GM19238 (cell line): ENCODE data around the gene SDCCAG8.

Source experiments
- DNase-seq: peaks from one replicate; pipeline ENCODE4 v3.0.0; 2011; ENCODE audit warnings: low spot score; ENCODE audit not compliant: insufficient read length

Gene SDCCAG8

DNA sequence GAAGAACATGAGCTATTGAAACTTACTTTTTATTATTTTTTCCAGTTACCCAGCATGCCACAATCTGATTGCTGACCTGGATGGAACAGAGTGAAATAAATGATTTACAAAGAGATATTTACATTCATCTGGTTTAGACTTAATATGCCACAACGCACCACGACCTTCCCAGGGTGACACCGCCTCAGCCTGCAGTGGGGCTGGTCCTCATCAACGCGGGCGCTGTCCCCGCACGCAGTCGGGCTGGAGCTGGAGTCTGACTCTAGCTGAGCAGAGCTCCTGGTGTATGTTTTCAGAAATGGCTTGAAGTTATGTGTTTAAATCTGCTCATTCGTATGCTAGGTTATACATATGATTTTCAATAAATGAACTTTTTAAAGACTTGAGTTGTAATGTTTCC is 243.9 kb downstream of the SDCCAG8 start:
- DNase-seq = no peak

DNA sequence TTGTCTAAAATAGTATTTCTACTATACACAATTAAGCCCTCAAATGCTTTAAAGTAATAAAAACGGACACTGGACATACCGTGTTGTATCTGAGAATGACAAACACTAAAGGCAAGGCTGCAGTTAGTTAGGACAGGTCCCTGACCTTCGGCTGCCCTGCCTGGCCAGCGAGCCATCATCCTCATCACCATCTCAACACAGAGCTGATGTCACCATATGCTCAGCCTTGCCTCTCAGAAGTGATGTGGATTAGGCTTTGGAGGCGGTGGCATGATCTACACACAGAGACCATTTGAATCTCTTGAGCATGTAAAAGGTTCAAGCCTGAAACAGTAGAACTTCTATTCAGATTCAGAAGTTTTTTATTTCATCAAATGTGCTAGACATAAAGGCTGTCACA is 244.7 kb downstream of the SDCCAG8 start:
- DNase-seq = no peak

GRCh38 chr1:243501002-243501401 is 245.2 kb downstream of the SDCCAG8 start:
- DNase-seq = no peak

- no peak for DNase-seq
These were observed 247.3 kb downstream of the SDCCAG8 start for GRCh38 chr1:243503155-243503554.

DNA sequence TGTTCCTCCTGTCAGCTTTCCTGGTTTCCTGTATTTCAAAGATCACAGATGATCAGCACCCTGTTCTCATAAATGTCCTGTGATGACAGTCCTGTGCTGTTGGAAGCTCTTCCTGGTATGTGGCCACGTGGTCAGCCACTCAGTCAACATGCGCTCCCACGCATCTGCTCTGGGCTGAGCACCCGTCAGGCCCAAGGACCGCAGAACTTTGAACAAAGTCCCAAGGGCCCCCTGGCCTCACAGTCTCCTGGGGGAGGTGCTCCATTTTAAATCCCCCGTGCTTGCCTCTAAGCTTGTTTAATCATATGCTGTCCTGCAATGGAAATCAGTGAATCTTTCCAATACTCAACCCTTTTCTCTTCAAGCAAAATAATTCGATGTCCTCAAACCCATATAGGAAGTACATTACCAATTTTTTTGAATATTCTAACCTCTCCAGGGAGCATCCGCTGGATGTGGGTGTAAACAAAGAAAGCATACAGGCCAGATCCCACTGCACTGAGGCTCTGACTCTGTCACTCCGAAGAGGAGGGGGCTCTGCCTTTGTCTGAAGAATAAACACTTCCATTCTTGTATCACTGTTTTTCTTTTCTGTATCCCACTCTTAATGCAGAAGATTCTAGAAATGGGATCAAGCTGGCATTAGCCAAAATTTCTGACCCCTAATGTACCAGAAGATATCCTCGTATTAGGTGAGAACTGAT is 250.3 kb downstream of the SDCCAG8 start:
- DNase-seq = no peak

DNA sequence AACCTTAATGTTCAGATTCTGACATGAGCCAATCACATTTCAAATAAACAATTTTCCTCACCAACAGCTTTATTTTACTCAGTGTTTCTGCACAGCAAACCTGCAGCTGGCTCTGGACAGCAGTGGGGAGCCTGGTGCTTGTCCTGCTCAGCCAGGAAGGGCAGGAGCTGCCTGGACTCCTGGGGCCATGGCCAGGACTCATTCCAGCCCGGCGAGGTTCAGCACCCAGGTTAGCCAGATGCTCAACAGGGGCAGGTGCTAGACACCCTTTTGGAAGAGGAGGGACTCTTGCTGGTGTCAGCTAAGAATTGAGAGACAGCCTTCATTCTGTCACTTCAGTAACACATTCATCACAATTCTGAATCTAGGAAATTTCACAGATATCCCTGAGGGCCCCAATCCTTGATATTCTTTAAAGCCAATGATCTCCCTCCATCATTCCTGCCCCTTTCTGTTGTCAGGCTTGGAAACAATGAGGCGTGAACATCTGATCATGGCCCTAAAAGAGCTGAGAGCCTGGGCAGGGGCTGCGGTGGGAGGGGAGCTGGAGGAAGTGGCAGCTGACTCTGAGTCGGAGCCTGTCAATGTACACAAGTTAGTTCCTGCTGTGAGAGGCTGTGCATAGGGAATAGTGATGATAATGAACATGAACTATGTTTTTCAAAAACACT is 251.3 kb downstream of the SDCCAG8 start:
- no peak for DNase-seq

DNA sequence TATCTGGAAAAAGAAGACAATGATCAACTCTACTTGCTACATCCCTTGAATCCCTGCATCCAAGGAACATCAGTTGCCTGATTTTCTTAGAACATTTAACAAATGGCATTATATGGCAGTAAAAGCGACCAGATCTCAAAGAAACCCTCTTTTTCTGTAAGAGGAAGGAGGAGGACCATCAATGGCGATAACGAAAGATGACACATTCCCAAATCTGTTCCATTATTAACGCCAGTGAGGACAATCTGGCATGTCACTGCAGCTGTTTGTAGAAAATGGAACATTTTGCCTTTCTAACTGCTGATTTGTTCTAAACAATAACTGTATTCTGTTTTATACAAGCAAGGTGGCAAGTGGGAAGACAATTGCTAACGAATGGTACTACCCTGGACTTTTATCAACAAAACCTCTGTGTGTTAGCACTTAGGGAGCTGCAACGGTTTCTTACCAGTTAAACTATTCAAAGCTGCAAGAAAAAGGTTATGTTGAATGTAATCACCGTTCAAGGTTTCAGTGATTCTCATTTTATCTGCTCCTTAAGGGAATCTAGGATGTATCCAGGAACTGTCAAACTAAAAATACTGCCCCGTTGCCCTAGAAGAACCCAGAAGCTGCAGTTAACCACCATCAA is 251.9 kb downstream of the SDCCAG8 start:
- DNase-seq = no peak

DNA sequence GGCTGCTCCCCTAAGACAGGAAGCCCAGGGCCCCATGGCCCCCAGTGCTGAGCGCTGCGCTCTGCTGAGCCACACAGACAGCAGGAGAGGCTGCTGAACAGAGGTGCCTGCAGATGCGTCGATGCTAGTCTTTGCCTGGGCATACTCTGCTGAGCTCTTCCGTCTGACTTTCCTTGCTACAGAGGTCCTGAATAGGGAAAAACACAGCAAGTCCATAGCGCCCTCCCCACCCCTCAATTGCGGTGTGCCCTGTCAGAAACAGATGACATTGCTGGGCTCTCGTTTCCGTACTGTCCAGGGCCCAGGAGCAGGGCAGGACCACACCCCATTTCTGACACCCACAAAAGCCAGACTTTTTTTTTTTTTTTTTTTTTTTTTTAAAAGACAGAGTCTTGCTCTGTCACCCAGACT is 252.5 kb downstream of the SDCCAG8 start:
- no peak for DNase-seq

DNA sequence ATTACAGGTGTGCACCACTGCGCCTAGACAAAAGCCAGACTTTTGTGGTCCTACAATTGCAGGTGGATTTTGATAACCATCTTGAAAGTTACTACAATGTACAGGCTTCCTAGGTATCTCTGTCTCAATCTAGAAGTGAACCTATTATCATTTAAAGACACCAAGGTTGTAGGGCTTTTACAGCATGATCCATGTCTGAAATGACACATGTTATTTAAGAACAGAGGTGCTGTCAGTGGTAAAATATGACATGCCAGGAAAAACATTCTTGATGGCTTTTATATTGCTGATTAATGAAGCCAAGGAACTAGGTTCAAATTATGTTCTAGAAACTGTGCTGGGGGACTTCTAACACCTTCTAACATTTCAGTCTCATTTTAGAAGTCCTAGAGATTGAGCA is 253.1 kb downstream of the SDCCAG8 start:
- DNase-seq = no peak

DNA sequence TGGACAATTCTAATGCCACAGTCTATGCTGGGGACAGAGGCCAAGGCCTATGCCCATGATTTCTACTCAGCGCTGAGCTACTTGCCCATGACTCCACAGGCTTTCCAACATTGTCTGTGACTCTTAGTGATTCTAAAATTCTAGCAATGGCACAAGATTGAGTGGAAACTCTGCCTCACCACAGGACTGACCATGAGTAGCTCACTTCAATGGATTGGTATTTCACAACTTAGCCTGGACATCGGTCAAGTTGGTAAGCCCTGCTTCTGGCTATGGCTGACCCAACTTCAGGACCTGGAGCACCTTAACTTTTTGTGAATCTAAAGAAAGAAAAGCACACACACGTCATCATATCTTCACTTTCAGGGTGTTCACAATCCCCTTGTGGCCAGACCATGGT is 255.1 kb downstream of the SDCCAG8 start:
- DNase-seq = no peak

DNA sequence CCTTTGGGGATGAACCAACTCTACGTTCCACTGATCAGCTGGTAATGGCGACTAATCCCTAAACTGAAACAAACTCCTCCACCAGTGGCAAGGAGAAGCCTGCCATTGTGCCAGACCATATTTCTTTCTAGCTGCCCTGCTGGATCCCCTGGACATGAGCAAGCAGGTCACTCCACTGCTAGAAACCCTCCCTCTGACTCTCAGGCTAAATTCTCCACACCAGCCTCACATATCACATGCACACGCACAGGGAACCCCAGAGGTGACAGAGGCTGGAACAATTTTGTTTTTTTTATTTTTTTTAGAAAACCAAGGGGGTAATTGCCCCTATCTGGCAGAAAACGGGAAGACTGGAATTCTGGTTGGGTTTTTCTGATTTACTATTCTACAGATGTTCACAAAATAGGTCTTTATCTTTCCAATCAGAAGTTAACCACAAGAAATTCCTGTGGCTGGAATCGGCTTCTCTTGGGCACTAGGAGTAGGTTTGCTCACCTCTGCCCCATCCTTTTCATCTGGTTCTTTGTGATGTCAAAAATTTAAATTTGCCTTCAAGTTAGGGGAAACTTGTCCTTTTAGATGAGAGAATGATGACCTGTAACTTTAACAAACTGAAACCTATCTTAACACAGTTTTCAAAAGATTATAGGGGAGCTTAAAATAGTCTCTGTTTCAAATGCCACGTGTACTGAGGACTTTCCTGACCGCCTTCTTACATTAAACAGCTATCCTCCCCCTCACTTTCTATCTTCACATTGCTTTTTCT is 258.1 kb downstream of the SDCCAG8 start:
- DNase-seq = no peak

DNA sequence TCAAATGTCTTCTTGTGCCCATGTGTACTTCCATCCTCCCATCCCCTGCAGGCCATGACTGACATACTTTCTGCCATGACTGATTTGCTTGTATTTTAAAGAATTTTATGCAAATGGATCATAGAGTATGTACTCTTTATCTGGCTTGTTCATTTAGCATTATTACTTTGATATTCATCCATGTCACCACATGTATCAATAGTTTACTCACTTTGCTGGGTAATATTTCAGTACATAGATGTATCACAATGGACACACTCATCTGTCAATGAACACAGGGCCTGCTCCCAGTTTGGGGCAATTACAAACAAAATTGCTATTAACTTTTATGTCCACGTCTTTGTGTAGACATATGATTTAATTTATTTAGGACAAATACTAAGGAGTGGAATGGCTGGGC is 259.1 kb downstream of the SDCCAG8 start:
- no peak for DNase-seq

DNA sequence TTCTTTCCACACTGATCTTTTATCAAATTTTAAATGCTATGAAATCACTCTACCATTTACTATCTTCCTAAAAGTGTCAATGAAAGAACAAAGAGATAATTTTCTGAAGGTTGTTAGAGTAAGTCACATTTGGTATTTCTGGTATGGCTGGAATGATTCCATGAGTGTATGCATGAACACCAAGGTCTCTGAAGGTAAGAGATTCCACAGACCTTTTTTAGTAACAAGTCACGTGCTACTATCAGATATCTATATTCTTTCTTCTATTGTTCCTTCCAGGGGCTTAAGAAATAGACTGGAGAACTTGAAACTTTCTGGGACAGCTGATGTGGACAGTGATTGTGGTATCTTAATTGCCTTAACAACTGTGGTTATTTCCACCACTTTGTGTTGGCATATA is 265.0 kb downstream of the SDCCAG8 start:
- DNase-seq = no peak

GRCh38 chr1:243523766-243524165 is 267.9 kb downstream of the SDCCAG8 start:
- DNase-seq = no peak

DNA sequence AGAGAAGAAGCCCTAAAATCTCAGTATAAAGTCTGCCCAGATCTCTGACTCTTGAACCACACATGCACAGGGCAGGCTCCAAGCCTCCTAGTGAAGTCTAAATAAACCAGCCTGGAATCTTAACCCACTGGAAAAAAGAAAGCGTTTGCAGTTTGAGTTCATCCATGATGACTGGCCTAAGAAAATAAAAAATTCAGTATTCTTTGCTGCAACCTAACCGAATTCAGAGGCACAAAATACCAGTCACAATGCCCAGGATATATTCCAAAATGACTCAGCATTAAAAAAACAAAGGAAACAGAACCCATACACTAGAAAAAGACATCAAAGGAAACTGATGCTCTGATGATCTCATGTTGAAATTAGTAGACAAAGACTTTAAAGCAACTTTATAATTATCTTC is 269.2 kb downstream of the SDCCAG8 start:
- no peak for DNase-seq

DNA sequence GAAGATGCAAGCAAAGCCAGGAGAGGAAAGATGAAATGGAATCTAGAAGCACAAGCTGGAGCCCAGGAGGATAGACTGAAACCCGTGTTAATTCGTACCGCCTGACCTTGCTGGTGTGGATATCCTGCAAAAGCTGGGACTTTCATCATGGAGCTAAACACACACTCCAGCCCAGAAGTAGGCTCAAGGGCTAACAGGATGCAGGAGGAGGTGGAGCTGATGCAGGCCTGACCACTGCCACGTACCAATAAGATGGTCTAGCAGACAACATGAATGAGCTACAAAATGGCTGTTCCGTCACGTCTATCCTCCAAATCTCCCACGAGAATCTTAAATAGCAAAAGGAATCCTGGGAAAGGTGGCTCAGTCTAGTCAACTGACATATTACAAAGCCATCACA is 270.3 kb downstream of the SDCCAG8 start:
- no peak for DNase-seq

GRCh38 chr1:243528459-243529121 is 272.7 kb downstream of the SDCCAG8 start:
- no peak for DNase-seq

GRCh38 chr1:243529512-243529911 is 273.7 kb downstream of the SDCCAG8 start:
- DNase-seq = no peak

- no peak for DNase-seq
These were observed 279.2 kb downstream of the SDCCAG8 start for GRCh38 chr1:243535014-243535413.

GRCh38 chr1:243539636-243540035 is 283.8 kb downstream of the SDCCAG8 start:
- DNase-seq = no peak

DNA sequence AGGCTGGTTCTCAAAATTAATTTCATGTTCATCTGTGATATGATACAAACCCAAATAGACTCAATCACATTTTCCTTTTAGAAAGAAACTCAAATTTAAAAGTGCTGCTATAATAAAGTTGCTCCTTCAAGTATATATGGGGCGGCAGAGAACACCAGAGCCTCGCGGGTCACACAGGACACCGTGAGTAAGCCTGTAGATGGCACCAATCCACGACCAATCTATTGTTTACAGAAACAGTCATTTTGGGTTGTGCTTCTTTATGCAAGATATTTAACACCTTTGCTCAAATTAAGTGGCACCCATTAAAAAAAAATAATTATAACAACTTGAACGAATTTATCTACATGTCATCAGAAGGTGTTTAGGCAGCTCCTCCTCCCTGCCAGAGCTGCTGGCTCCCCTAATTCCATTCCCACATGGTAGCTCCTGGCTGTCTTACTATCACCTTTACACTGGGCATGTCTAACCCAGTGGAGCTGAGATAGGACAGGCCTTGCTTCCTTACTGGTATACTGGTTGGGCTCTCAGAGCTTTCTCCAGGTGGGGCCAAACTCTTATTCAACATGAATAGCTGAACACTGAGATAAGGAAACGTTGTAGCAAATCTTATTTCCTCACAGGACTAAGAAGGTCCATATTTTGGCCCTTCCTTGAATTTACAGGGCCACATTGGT is 287.0 kb downstream of the SDCCAG8 start:
- no peak for DNase-seq
